GM23248 (cell line): ENCODE data around the gene NPAT.

ENCODE experiments used
- EZH2 ChIP-seq: fragments of 200-600 bp; sonication (generic); IDR thresholded peaks from 2 replicates; pipeline ENCODE4 v1.6.1; 2018; ENCODE audit warnings: antibody characterized with exemption, mild to moderate bottlenecking; ENCODE audit not compliant: insufficient read depth, poor library complexity, severe bottlenecking
- EZH2phosphoT487 ChIP-seq: fragments of 200-600 bp; sonication (generic); IDR thresholded peaks from 2 replicates; pipeline ENCODE4 v1.6.1; 2018; ENCODE audit warnings: antibody characterized with exemption, moderate library complexity, mild to moderate bottlenecking, low read depth; ENCODE audit not compliant: insufficient read depth

- TF ChIP-seq EZH2phosphoT487 (no peak), EZH2 (no peak)
These were observed 18.1 kb downstream of the NPAT start for GRCh38 chr11:108204376-108204775.
